Pancreas (tissue), 10 donors: ENCODE results near the gene UMOD. TPM values are rescaled to one million over a fixed set of nuclear protein-coding genes. Genes with fewer than 3 reads are reported as not detected.

Experiments used
- ATAC-seq, 4 donors: fragments of 200-7000 bp; cut with Tn5 transposase; one replicate each; pipeline versions ENCODE4 v1.8.0 to v1.9.1; 2020; ENCODE audit warnings: mild to moderate bottlenecking in 4 of 4, moderate library complexity in 4 of 4
- DNase-seq, 6 donors: peaks; one replicate each; pipeline ENCODE4 v3.0.0-alpha.2; 2020
- FAIRE-seq: peaks from 2 replicates; lab custom pipeline; 2012; peaks lifted over from hg19 to GRCh38; lab: Jason Lieb, UNC
- H3K27ac ChIP-seq, 4 donors: fragments of 200-600 bp; sonication (generic); 1 replicate in 3 of 4; 2 replicates in 1 of 4; pipeline versions ENCODE4 v1.5.0 to v1.8.0; 2020
- H3K27me3 ChIP-seq, 4 donors: fragments of 200-600 bp; one replicate each; pipeline ENCODE4 v1.8.0; 2021
- H3K36me3 ChIP-seq, 3 donors: fragments of 200-600 bp; sonication (generic) in 1 of 3; one replicate each; pipeline versions ENCODE4 v1.5.0 to v1.8.0; 2020 to 2021
- H3K4me1 ChIP-seq, 3 donors: fragments of 200-600 bp; one replicate each; pipeline ENCODE4 v1.8.0; 2021
- H3K4me3 ChIP-seq, 4 donors: fragments of 200-600 bp; sonication (generic) in 2 of 4; one replicate each; pipeline versions ENCODE4 v1.5.0 to v1.8.0; 2020 to 2021
- H3K9me3 ChIP-seq, 4 donors: fragments of 200-600 bp; one replicate each; pipeline ENCODE4 v1.8.0; 2021
- WGBS, 2 donors: extraction: QIAGEN DNeasy Blood & Tissue Kit; methylation state at CpG; one replicate each; pipeline ENCODE4 v1.1.7; 2013; 5-methylcytosine and 5-hydroxymethylcytosine counted together
- intact Hi-C, 3 donors: fragments of 100-400 bp; cut with DNase I; formaldehyde crosslinking; loops; one replicate each; pipeline versions ENCODE4 v1.11.1 to v1.14.2; 2022
- polyA plus RNA-seq, 2 donors: library from polyadenylated mRNA; stranded (reverse); fragments of 200-250 nt; gene quantifications; one replicate each; pipeline ENCODE4 v1.2.3, GENCODE V29; 2013
- total RNA-seq, 6 donors: library from RNA; stranded (reverse); fragmentation: NEBNext Ultra II Directional in 4 of 6; extraction: Animal tissue kit (Norgen Biotek cat#: 25700) in 4 of 6; gene quantifications; one replicate each; pipeline versions ENCODE4 v1.2.1 to v1.2.4, GENCODE V29; 2021 to 2023
- TF ChIP-seq, protein P1 (sequence below), 4 donors: fragments of 200-600 bp; sonication (generic) in 3 of 4; IDR thresholded peaks; one replicate each; pipeline versions ENCODE4 v1.5.0 to v1.8.0; 2021; ENCODE audit warnings: antibody characterized with exemption in 4 of 4
- donor health status: healthy with polysubstance abuse.
- donor health status: DM: no; HTN: no; CAD: no; lungs with moderate emphysema.
- donor health status: DM: no; HTN: no; CAD: no.
- donor health status: control.
- donor health status: control.
- donor health status: Bipolar disorder and iron deficiency.
- donor health status: DM: yes; HTN: yes; CAD: no.
- donor health status: DM: no; HTN: no; CAD: no.
- donor health status: DM: no; HTN: no; CAD: no.
- donor health status: DM: yes; HTN: yes; CAD: no.

UMOD gene
- total and polyA plus RNA-seq, 8 donors, result 1.3 to 9.6 (median 3.4) TPM

- DNase-seq (no peak), FAIRE-seq (no peak), ATAC-seq (peak in 1 of 4 donors; percentile 17)
- TF ChIP-seq, protein P1, sequence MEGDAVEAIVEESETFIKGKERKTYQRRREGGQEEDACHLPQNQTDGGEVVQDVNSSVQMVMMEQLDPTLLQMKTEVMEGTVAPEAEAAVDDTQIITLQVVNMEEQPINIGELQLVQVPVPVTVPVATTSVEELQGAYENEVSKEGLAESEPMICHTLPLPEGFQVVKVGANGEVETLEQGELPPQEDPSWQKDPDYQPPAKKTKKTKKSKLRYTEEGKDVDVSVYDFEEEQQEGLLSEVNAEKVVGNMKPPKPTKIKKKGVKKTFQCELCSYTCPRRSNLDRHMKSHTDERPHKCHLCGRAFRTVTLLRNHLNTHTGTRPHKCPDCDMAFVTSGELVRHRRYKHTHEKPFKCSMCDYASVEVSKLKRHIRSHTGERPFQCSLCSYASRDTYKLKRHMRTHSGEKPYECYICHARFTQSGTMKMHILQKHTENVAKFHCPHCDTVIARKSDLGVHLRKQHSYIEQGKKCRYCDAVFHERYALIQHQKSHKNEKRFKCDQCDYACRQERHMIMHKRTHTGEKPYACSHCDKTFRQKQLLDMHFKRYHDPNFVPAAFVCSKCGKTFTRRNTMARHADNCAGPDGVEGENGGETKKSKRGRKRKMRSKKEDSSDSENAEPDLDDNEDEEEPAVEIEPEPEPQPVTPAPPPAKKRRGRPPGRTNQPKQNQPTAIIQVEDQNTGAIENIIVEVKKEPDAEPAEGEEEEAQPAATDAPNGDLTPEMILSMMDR (IDR thresholded peaks at IDR 0.05), result no peak
- H3K9me3 ChIP-seq, result no peaks in the 10 kb centered on the region
- H3K27me3 ChIP-seq, result no peaks in the 10 kb centered on the region
- H3K36me3 ChIP-seq, result no peaks in the 10 kb centered on the region
- no peak overlapping the region for H3K4me3 ChIP-seq
- H3K27ac ChIP-seq, result no peak overlapping the region
- no peaks in the 10 kb centered on the region for H3K4me1 ChIP-seq
- 35 to 41% methylated on average over 15 to 16 of the region's 16 CpGs for WGBS, 2 donors
- intact Hi-C loops, result loop anchor here in 2 of 3 donors (10.0 kb wide), 2 partner anchors 307 to 387 kb away; no protein-coding TSS in a partner anchor
Observed at GRCh38 chr16:20291208-20292206, 61.0 kb downstream of the UMOD start.

DNA sequence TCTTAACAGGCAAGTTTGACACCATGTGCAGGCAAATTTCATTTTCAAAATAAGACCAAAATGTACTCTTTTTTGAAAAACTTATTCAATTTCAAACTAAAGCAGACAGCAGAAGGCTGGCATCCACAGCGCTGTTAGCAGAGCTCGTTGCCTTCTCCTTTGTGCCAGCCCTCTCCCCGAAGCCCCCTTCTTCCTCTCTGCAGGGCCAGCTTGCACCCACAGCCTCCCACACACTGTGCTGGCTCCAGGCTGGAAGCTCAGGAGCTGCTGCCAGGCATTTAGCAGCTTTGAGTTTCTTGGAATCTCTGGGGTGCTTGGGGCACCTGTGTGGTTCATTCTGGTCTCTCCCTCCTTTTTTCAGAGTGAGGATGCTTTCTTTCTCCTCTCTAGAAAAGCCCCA, 62.9 kb downstream of the UMOD start:
- TF ChIP-seq, protein P1 (IDR thresholded peaks at IDR 0.05), result no peak
- H3K4me1 ChIP-seq, result no peaks in the 10 kb centered on the region
- DNase-seq, result no peak
- intact Hi-C loops, result no loop called here
- ATAC-seq, result no peak
- H3K27ac ChIP-seq, result no peak overlapping the region
- H3K36me3 ChIP-seq, result no peaks in the 10 kb centered on the region
- WGBS, 2 donors, result 74 to 91% methylated on average over 3 of the region's 3 CpGs
- FAIRE-seq, result no peak
- no peaks in the 10 kb centered on the region for H3K27me3 ChIP-seq
- H3K4me3 ChIP-seq, result no peak overlapping the region
- no peaks in the 10 kb centered on the region for H3K9me3 ChIP-seq

GRCh38 chr16:20285993-20286499, 66.5 kb downstream of the UMOD start:
- Histone ChIP-seq H3K27me3 (no peaks in the 10 kb centered on the region), H3K36me3 (no peaks in the 10 kb centered on the region), H3K27ac (no peak overlapping the region), H3K4me3 (no peak overlapping the region), H3K4me1 (no peaks in the 10 kb centered on the region), H3K9me3 (no peaks in the 10 kb centered on the region)
- intact Hi-C loops, result no loop called here
- TF ChIP-seq, protein P1 (IDR thresholded peaks at IDR 0.05), result no peak
- FAIRE-seq (no peak), DNase-seq (no peak), ATAC-seq (no peak)
- WGBS, 2 donors, result 47 to 49% methylated on average over 6 of the region's 6 CpGs

Other genes starting within 250 kb of the UMOD start
- over 10,000 TPM; 14,691 to 38,505 (median 27,302) TPM for gene GP2, start 25.2 kb downstream of the UMOD start, total RNA-seq
- over 10,000 TPM in 1 of 2 donors, 1,000 to 10,000 TPM in 1; 7,130 to 10,292 TPM for gene GP2, start 25.2 kb downstream of the UMOD start, polyA plus RNA-seq
- gene PDILT, start 52.0 kb upstream of the UMOD start, total RNA-seq, result not detected
- gene PDILT, start 52.0 kb upstream of the UMOD start, polyA plus RNA-seq, result not detected
- gene ACSM5, start 56.8 kb upstream of the UMOD start, total RNA-seq, result 1 to 10 TPM in 1 of 6 donors, under 1 TPM in 5; 0.25 to 1.0 (median 0.68) TPM
- 1 to 10 TPM; 1.0 to 1.3 TPM for gene ACSM5, start 56.8 kb upstream of the UMOD start, polyA plus RNA-seq
- gene ACSM2A, start 98.8 kb upstream of the UMOD start, total RNA-seq, result under 1 TPM in 1 of 6 donors, not detected in 5; 0.28 TPM
- gene ACSM2A, start 98.8 kb upstream of the UMOD start, polyA plus RNA-seq, result under 1 TPM in 1 of 2 donors, not detected in 1; 0.56 TPM
- gene ACSM2B, start 223.7 kb upstream of the UMOD start, total RNA-seq, result under 1 TPM in 2 of 6 donors, not detected in 4; 0.51 to 0.56 TPM
- gene ACSM2B, start 223.7 kb upstream of the UMOD start, polyA plus RNA-seq, result under 1 TPM; 0.21 to 0.76 TPM